OCI-LY7 (cell line): ENCODE results near the gene POLD2.

Experiments used
- CTCF ChIP-seq: fragments of 200-600 bp; sonication (generic); conservative IDR thresholded peaks from 2 replicates; pipeline ENCODE4 v1.5.1; 2014; ENCODE audit warnings: mild to moderate bottlenecking, antibody characterized with exemption, low read length, moderate library complexity, mixed read lengths
- EZH2phosphoT487 ChIP-seq: fragments of 200-600 bp; sonication (generic); IDR thresholded peaks from 2 replicates; pipeline ENCODE4 v1.6.1; 2018; ENCODE audit warnings: low read depth, borderline replicate concordance, mild to moderate bottlenecking, mixed run types, antibody characterized with exemption, low read length, moderate library complexity, mixed read lengths

- TF ChIP-seq EZH2phosphoT487 (no peak), CTCF (no peak)
Measured at GRCh38 chr7:44162179-44162578, 38.8 kb upstream of the POLD2 start.
